COLO829 (cell line): ENCODE results near the gene TMEM139.

Experiments
- DNase-seq: peaks from one replicate; pipeline ENCODE4 v3.0.0; 2012; ENCODE audit warnings: low spot score

TMEM139 gene

GRCh38 chr7:143284591-143285469 is at the start of gene TMEM139:
TMEM139 (plus strand) TSS chr7:143284958; CDS start chr7:143285958, 1,000 bp downstream.
- DNase-seq, result no peak

- DNase-seq, result no peak
Observed at GRCh38 chr7:143235561-143235960, 49.2 kb upstream of the TMEM139 start.

DNA sequence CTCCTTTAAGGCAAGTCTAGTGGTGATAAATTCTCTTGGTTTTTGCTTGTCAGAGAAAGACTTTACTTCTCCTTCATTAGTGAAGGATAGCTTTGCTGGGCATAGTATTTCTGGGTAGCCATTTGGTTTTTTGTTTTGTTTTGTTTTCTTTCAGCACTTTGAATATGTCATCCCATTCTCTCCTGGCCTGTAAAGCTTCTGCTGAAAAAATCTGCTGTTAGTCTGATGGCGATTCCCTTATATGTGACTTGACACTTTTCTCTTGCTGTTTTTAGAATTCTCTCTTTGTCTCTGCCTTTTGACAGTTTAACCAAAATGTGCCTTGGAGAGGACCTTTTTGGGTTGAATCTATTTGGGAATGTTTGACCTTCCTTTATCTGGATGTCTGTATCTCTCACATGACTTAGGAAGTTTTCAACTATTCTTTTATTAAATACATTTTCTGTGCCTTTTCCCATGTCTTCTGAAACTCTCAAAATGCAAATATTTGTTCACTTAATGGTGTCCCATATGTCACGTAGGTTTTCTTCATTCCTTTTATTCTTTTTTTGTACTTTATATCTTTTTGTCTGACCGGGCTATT is 48.3 kb upstream of the TMEM139 start:
- no peak for DNase-seq

DNA sequence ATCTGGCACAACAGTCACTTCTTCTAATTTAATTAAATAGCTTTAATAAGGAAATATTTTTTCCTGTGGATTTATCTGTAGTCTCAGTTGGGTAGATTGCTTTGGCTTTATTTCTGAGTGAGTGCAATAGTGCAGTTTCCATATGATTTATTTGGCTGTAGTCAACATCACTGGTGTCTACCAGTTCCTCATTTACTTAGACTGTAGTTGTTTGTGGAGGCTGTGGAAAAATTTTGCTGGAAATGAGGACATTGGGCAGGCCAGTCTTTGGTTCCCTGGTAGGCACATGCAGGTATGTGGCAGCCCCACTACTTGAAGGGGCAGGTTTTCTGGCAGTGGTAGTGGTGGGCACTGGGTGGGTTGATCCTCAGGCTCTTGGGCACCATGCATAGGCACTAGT is 47.4 kb upstream of the TMEM139 start:
- no peak for DNase-seq

- no peak for DNase-seq
Observed at GRCh38 chr7:143238289-143238980, 46.3 kb upstream of the TMEM139 start.

GRCh38 chr7:143239813-143240212 is 44.9 kb upstream of the TMEM139 start:
- DNase-seq, result no peak

DNA sequence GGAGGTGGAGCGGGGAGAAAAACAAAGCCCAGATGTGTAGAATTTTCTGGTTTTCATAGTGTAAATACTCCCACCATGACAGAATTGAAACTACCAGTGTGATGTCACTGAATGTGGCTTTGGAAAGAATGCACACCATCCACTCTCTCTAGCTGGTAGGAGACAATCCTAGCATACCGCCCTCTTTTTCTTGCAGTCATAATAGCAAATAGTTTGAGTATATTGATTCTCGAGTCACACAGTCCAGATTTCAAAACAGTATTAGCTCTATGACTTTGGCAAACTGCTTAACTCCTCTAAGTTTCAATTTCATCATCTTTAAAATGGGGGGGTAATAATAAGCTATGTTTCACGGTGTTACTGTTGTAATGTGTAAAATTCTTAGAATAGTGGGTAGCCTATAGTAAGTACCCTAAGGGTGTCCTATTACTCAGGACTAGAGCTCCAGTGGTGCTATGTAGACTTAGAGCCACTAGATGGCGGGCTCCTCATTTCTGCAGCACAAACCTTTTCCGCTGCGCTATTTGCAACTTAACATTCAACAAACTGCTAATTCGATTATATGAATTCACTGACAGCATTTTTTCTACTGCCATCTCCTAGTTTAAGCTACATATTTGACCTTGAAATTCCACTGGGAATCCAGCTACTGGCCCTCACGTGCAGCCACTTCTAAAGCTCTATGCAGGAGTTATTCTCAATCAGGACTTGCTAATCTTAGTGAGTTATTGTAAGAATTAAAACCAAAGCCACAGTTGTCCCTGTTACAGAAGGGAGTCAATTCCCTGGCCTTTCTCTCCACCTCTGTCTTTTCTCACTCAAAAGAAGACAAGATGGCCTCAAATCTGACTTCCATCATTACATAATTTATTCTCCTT is 44.2 kb upstream of the TMEM139 start:
- peak; percentile 85 for DNase-seq

- no peak for DNase-seq
Observed at GRCh38 chr7:143242306-143242705, 42.5 kb upstream of the TMEM139 start.

DNA sequence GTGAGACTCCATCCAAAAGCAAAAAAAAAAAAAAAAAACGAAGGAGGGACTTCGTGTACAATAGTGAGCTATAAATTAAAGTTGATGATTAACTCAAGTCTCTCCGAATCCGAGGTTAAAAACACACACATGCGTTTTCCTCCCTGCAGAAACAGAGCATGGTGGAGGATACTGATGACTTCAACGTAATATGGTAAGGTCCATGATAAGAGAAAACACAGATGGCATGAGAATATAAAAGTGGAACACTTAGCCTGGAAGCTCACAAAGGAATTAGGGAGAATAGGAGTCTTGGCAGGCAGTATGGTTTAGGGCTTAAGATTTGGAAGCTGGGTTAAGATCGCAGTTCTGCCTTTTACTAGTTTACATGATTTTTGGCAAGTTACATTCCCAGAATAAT is 41.6 kb upstream of the TMEM139 start:
- DNase-seq, result no peak

- DNase-seq, result no peak
Observed at GRCh38 chr7:143243614-143244013, 41.1 kb upstream of the TMEM139 start.

- no peak for DNase-seq
Observed at GRCh38 chr7:143244321-143244720, 40.4 kb upstream of the TMEM139 start.

- no peak for DNase-seq
Observed at GRCh38 chr7:143245123-143245522, 39.6 kb upstream of the TMEM139 start.

GRCh38 chr7:143247372-143247771 is 37.4 kb upstream of the TMEM139 start:
- no peak for DNase-seq

- no peak for DNase-seq
Observed at GRCh38 chr7:143248761-143249354, 35.9 kb upstream of the TMEM139 start.

GRCh38 chr7:143250199-143250598 is 34.6 kb upstream of the TMEM139 start:
- DNase-seq, result no peak

- no peak for DNase-seq
Observed at GRCh38 chr7:143250822-143251221, 33.9 kb upstream of the TMEM139 start.

GRCh38 chr7:143252006-143252405 is 32.8 kb upstream of the TMEM139 start:
- no peak for DNase-seq

GRCh38 chr7:143255564-143255963 is 29.2 kb upstream of the TMEM139 start:
- DNase-seq, result peak; percentile 69

- DNase-seq, result no peak
Observed at GRCh38 chr7:143256325-143256724, 28.4 kb upstream of the TMEM139 start.

DNA sequence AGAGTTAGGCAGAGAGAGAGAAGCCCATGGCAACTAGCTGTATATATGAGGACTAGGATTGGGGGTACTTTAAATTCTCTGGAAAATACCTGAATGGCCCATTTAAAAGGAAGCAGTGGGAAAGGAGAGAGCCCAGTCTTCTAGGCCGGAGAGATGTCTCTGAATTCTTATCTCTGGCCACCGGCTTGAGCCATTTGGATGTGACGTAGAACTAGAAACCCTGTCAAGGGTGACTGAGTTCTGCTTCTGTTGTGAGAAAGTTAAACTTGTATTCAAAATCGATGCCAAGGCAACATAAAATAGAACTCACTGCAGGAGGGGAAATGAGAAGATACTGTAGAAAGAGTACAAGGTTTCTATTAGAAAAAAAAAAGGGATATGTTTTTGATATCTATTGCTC is 27.8 kb upstream of the TMEM139 start:
- DNase-seq, result no peak

- DNase-seq, result peak; percentile 51
Observed at GRCh38 chr7:143257501-143257900, 27.3 kb upstream of the TMEM139 start.

- DNase-seq, result no peak
Observed at GRCh38 chr7:143258831-143259230, 25.9 kb upstream of the TMEM139 start.
